Adrenal gland (tissue), 5 donors: ENCODE data around the gene AK8.

Experiments used
- CTCF ChIP-seq, 6 experiments: fragments of 450-650 bp in 4 of 6; fragments of 200-600 bp in 2 of 6; sonication (generic) in 1 of 6; IDR thresholded peaks; 1 replicate in 5 of 6; 2 replicates in 1 of 6; pipeline versions ENCODE4 v1.5.1 to v1.8.0; 2016 to 2021; ENCODE audit warnings: antibody characterized with exemption in 6 of 6, mild to moderate bottlenecking in 2 of 6, moderate library complexity in 1 of 6
- POLR2A ChIP-seq, 2 donors: fragments of 450-650 bp; IDR thresholded peaks; one replicate each; pipeline ENCODE4 v1.6.1; 2017; ENCODE audit warnings: antibody characterized with exemption in 2 of 2, mild to moderate bottlenecking in 2 of 2, moderate library complexity in 1 of 2
- donor health status: DM: no; HTN: no; CAD: no.

- no peak for TF ChIP-seq CTCF (IDR thresholded peaks at IDR 0.05)
- TF ChIP-seq POLR2A (IDR thresholded peaks at IDR 0.05), result no peak
Measured at GRCh38 chr9:132864691-132865090, 13.4 kb downstream of the AK8 start.
